ENCODE data around the gene ADCY3. TPM values are rescaled to one million over a fixed set of nuclear protein-coding genes. Genes with fewer than 3 reads are reported as not detected.

ADCY3 gene
- total and polyA plus RNA-seq, 2 of the 4 experiments (the other 2 are of a cell fraction): 17.4 to 46.1 TPM

- Histone ChIP-seq H4K5ac (ENCODE audit: low read depth, low read length) (no peak overlapping the region), H3K79me1 (ENCODE audit: low read depth in 1 of 2, low read length in 2 of 2) (no peaks in the 10 kb centered on the region), H2AK5ac (ENCODE audit: low read depth, low read length) (no peak overlapping the region), H3K9me1 (ENCODE audit: insufficient read depth, low read length) (0 out of 2 replicates have a peak, but pooled peaks cover 3% of the 10 kb centered on the region), H4K91ac (ENCODE audit: insufficient read depth, low read depth, low read length) (no peak overlapping the region), H3K9ac (ENCODE audit: low read depth, low read length) (no peak overlapping the region), H3K4me3 (ENCODE audit: insufficient read depth, low read depth, low read length) (no peak overlapping the region), H3K9me3 (ENCODE audit: control insufficient read depth, insufficient read depth, low read length) (no peaks in the 10 kb centered on the region), H3K23ac (ENCODE audit: low read depth, low read length) (no peak overlapping the region), H3K4me2 (ENCODE audit: low read depth, low read length) (no peak overlapping the region), H3K4ac (ENCODE audit: low read depth, low read length) (no peak overlapping the region), H2BK120ac (ENCODE audit: low read depth, low read length) (no peak overlapping the region), H2BK5ac (ENCODE audit: low read depth, low read length, poor library complexity, severe bottlenecking) (no peak overlapping the region), H3K36me3 (ENCODE audit: control insufficient read depth, insufficient read depth, low read length) (peaks cover 11% of the 10 kb centered on the region), H3K27me3 (ENCODE audit: control insufficient read depth, insufficient read depth, low read length) (no peaks in the 10 kb centered on the region), H3K18ac (ENCODE audit: low read depth, low read length) (no peak overlapping the region), H3K27ac (ENCODE audit: insufficient read depth, low read length) (no peak overlapping the region), H2AK9ac (replicated peaks; ENCODE audit: low read depth, low read length, poor library complexity) (no peak overlapping the region), H2AFZ (replicated peaks; ENCODE audit: low read length, poor library complexity) (peak overlapping the region; percentile 14), H4K8ac (ENCODE audit: low read depth in 2 of 2, low read length in 2 of 2) (no peak overlapping the region), H3K4me1 (ENCODE audit: control insufficient read depth, insufficient read depth, low read length) (no peaks in the 10 kb centered on the region), H2BK15ac (ENCODE audit: low read depth, low read length) (no peak overlapping the region), H3K14ac (replicated peaks; ENCODE audit: low read depth, low read length) (no peak overlapping the region), H2BK20ac (ENCODE audit: low read depth, low read length) (no peak overlapping the region), H4K20me1 (ENCODE audit: insufficient read depth, low read length) (0 out of 2 replicates have a peak, but pooled peaks cover 4% of the 10 kb centered on the region), H3K56ac (ENCODE audit: extremely low read depth, insufficient read depth, low read length) (no peak overlapping the region)
- CTCF ChIA-PET: interaction anchor here (1.0 kb wide), 2 partner anchors 16 to 420 kb away, joined by 3 read pairs; no protein-coding TSS in a partner anchor
- no TSS peak for BruUV-seq (replicated peaks)
- in situ Hi-C loops (cut with MboI; ENCODE audit: low sequenced_read_pairs) (no loop called here), intact Hi-C loops (cut with micrococcal nuclease) (loop anchor here (10.0 kb wide), 2 partner anchors 294 to 364 kb away; no protein-coding TSS in a partner anchor), dilution Hi-C loops (cut with HindIII; ENCODE audit: low sequenced_read_pairs, unreplicated experiment) (no loop called here)
- TF ChIP-seq POLR2A (IDR thresholded peaks at IDR 0.05; ENCODE audit: low read depth, low read length): no peak
- no peak for TF ChIP-seq USF2 (IDR thresholded peaks at IDR 0.05; ENCODE audit: low read depth, low read length)
- no peak for TF ChIP-seq NFE2L2 (IDR thresholded peaks at IDR 0.05; ENCODE audit: low read depth, low read length)
- TF ChIP-seq CTCF (conservative IDR thresholded peaks at IDR 0.05; ENCODE audit: low read depth, low read length): no peak
- TF ChIP-seq, protein P1, sequence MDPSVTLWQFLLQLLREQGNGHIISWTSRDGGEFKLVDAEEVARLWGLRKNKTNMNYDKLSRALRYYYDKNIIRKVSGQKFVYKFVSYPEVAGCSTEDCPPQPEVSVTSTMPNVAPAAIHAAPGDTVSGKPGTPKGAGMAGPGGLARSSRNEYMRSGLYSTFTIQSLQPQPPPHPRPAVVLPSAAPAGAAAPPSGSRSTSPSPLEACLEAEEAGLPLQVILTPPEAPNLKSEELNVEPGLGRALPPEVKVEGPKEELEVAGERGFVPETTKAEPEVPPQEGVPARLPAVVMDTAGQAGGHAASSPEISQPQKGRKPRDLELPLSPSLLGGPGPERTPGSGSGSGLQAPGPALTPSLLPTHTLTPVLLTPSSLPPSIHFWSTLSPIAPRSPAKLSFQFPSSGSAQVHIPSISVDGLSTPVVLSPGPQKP (IDR thresholded peaks at IDR 0.05; ENCODE audit: borderline replicate concordance, low read depth, low read length): no peak
- no peak for TF ChIP-seq FOS (IDR thresholded peaks at IDR 0.05; ENCODE audit: low read depth, low read length)
- no peak for TF ChIP-seq MAZ (IDR thresholded peaks at IDR 0.05; ENCODE audit: borderline replicate concordance, low read depth, low read length)
- no peak for TF ChIP-seq BHLHE40 (IDR thresholded peaks at IDR 0.05; ENCODE audit: low read depth, low read length)
- TF ChIP-seq CEBPB (IDR thresholded peaks at IDR 0.05; ENCODE audit: low read depth, low read length): no peak
- no peak for TF ChIP-seq SMC3 (IDR thresholded peaks at IDR 0.05; ENCODE audit: low read depth, low read length)
- TF ChIP-seq MXI1 (IDR thresholded peaks at IDR 0.05; ENCODE audit: borderline replicate concordance, low read depth, low read length): no peak
- TF ChIP-seq RFX5 (IDR thresholded peaks at IDR 0.05; ENCODE audit: low read depth, low read length): no peak
- TF ChIP-seq CHD1 (IDR thresholded peaks at IDR 0.05; ENCODE audit: low read depth, low read length): no peak
- TF ChIP-seq RCOR1 (IDR thresholded peaks at IDR 0.05; ENCODE audit: insufficient replicate concordance, low read length): no peak
- TF ChIP-seq MAFK (IDR thresholded peaks at IDR 0.05; ENCODE audit: low read depth, low read length): no peak
- TF ChIP-seq RAD21 (IDR thresholded peaks at IDR 0.05; ENCODE audit: low read length): no peak
- POLR2A ChIA-PET (ENCODE audit: unreplicated experiment): no interaction called here
- WGBS, 2 experiments (ENCODE audit: extremely low coverage in 2 of 2, insufficient read length in 1 of 2): 95% methylated on average over 11 of the region's 12 CpGs; no CpG with 5 or more reads in 1 of the 2 experiments
- DNase-seq (no peak), ATAC-seq (ENCODE audit: low read depth) (no peak)
Measured at GRCh38 chr2:24830786-24831185, 89.3 kb downstream of the ADCY3 start.

Measured in IMR-90 (cell line).